Smooth muscle cell (in vitro differentiated cells): ENCODE data around the gene CHST15. TPM values are rescaled to one million over a fixed set of nuclear protein-coding genes. Genes with fewer than 3 reads are reported as not detected.

Experiments used
- DNase-seq: peaks from one replicate; lab custom pipeline; 2025; ENCODE audit not compliant: unreplicated experiment; lab: John Stamatoyannopoulos, UW
- H2AFZ ChIP-seq: fragments of 200-600 bp; sonication (generic); 2 replicates; pipeline ENCODE4 v1.6.0; 2016; ENCODE audit warnings: antibody characterized with exemption, low read depth, mild to moderate bottlenecking
- H3F3A ChIP-seq: fragments of 200-600 bp; sonication (generic); 2 replicates; pipeline ENCODE4 v1.6.0; 2017; ENCODE audit warnings: antibody characterized with exemption, low read depth
- H3K27ac ChIP-seq: fragments of 200-600 bp; sonication (generic); 2 replicates; pipeline ENCODE4 v1.5.1; 2016; ENCODE audit warnings: low read depth, mild to moderate bottlenecking
- H3K27me3 ChIP-seq: fragments of 200-600 bp; sonication (generic); 2 replicates; pipeline ENCODE4 v1.6.1; 2016; ENCODE audit warnings: low read depth, mild to moderate bottlenecking
- H3K36me3 ChIP-seq: fragments of 200-600 bp; sonication (generic); 2 replicates; pipeline ENCODE4 v1.5.1; 2016; ENCODE audit warnings: low read depth
- H3K4me1 ChIP-seq: fragments of 200-600 bp; sonication (generic); 2 replicates; pipeline ENCODE4 v1.5.1; 2016; ENCODE audit warnings: low read depth
- H3K4me2 ChIP-seq: fragments of 200-600 bp; sonication (generic); 2 replicates; pipeline ENCODE4 v1.6.0; 2016; ENCODE audit warnings: mild to moderate bottlenecking
- H3K4me3 ChIP-seq: fragments of 200-600 bp; sonication (generic); 2 replicates; pipeline ENCODE4 v1.5.1; 2016; ENCODE audit warnings: mild to moderate bottlenecking
- H3K79me2 ChIP-seq: fragments of 200-600 bp; sonication (generic); 2 replicates; pipeline ENCODE4 v1.6.0; 2016; ENCODE audit warnings: low read depth, mild to moderate bottlenecking
- H3K9ac ChIP-seq: fragments of 200-600 bp; sonication (generic); 2 replicates; pipeline ENCODE4 v1.6.0; 2016; ENCODE audit warnings: low read depth
- H3K9me3 ChIP-seq: fragments of 200-600 bp; sonication (generic); replicated peaks from 2 replicates; pipeline ENCODE4 v1.5.1; 2016; ENCODE audit warnings: low read depth
- H4K20me1 ChIP-seq: fragments of 200-600 bp; sonication (generic); 2 replicates; pipeline ENCODE4 v1.6.0; 2016; ENCODE audit warnings: low read depth
- WGBS: methylation state at CpG from one replicate; pipeline ENCODE4 v1.1.7; 2016; ENCODE audit warnings: low lambda C conversion rate; 5-methylcytosine and 5-hydroxymethylcytosine counted together
- polyA plus RNA-seq: library from polyadenylated mRNA; unstranded; fragments of >200 nt; fragmentation: Nextera tagmentation; extraction: Ambion mirVana; gene quantifications from 2 replicates; pipeline ENCODE4 v1.2.1, GENCODE V29; 2016
- total RNA-seq: library from RNA; depleted of rRNA; stranded (reverse); fragments of >200 nt; gene quantifications from 2 replicates; pipeline ENCODE4 v1.2.3, GENCODE V29; 2014
- TF ChIP-seq, protein P1 (sequence below): fragments of 200-600 bp; sonication (generic); IDR thresholded peaks from 2 replicates; pipeline ENCODE4 v1.5.1; 2017; ENCODE audit warnings: borderline replicate concordance, mild to moderate bottlenecking, antibody characterized with exemption; ENCODE audit not compliant: insufficient read depth, poor library complexity, severe bottlenecking

The CHST15 gene
- total and polyA plus RNA-seq, 2 experiments from 2014 or later = 14.1 to 20.4 TPM

DNA sequence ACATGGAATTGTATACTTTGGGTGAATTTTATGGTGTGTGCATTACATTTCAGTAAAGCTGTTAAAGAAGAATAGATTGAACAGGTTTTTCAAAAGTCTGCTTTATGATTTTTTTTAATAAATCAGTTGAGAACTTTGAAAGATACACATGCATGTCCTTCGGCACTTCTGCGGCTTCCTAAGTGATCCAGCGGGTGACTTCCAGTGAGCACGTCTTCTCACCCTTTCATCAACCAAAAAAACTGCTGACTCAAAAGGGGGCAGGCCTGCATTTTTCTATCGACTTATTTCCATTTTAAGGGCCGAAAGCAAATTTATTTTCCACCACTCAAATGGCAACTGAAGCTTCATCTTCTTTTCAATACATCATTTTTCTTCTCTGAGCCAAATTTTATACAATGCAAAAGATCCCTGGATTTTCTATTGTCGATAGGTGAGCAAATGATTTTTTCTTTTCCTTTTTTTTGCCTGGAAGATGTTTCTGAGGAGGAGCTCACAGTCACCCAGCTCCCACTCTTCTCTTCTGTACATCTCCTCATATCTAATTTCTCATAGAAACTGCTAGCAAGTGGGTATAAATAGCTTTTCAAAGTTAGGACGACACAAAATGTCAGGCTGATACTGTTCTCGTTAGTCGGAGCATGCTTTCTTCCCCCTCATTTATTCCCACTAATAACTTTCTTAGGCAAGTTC is 10.2 kb downstream of the CHST15 start:
- Histone ChIP-seq H3K9ac (no peak overlapping the region), H3K4me2 (no peak overlapping the region), H2AFZ (no peak overlapping the region), H3K27ac (no peak overlapping the region), H3K4me1 (no peaks in the 10 kb centered on the region), H3K79me2 (peaks cover 57% of the 10 kb centered on the region), H3K9me3 (no peaks in the 10 kb centered on the region), H4K20me1 (peaks cover 100% of the 10 kb centered on the region), H3K4me3 (no peak overlapping the region), H3K27me3 (no peaks in the 10 kb centered on the region), H3F3A (no peaks in the 10 kb centered on the region), H3K36me3 (no peaks in the 10 kb centered on the region)
- TF ChIP-seq, protein P1, sequence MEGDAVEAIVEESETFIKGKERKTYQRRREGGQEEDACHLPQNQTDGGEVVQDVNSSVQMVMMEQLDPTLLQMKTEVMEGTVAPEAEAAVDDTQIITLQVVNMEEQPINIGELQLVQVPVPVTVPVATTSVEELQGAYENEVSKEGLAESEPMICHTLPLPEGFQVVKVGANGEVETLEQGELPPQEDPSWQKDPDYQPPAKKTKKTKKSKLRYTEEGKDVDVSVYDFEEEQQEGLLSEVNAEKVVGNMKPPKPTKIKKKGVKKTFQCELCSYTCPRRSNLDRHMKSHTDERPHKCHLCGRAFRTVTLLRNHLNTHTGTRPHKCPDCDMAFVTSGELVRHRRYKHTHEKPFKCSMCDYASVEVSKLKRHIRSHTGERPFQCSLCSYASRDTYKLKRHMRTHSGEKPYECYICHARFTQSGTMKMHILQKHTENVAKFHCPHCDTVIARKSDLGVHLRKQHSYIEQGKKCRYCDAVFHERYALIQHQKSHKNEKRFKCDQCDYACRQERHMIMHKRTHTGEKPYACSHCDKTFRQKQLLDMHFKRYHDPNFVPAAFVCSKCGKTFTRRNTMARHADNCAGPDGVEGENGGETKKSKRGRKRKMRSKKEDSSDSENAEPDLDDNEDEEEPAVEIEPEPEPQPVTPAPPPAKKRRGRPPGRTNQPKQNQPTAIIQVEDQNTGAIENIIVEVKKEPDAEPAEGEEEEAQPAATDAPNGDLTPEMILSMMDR = no peak
- DNase-seq = no peak
- WGBS = 97% methylated on average over 10 of the region's 10 CpGs

DNA sequence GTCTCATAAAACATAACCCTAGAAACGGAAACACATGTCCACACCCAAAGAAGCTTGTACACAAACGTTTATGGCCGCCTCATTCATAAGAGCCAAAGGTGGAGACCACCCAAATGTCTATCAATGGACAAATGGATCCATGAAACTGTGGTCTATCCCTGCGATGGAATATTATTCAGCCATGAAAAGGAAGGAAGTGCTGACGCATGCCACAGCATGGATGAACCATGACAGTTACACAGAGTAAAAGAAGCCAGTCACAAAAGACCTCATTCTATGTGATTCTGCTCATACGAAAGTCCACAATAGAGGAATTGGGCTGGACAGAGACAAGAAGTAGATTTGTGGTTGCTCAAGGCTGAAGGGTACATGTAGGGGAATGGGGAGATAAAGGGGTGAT is 10.8 kb downstream of the CHST15 start:
- WGBS = 94% methylated on average over 6 of the region's 6 CpGs
- peaks cover 100% of the 10 kb centered on the region for H4K20me1 ChIP-seq

DNA sequence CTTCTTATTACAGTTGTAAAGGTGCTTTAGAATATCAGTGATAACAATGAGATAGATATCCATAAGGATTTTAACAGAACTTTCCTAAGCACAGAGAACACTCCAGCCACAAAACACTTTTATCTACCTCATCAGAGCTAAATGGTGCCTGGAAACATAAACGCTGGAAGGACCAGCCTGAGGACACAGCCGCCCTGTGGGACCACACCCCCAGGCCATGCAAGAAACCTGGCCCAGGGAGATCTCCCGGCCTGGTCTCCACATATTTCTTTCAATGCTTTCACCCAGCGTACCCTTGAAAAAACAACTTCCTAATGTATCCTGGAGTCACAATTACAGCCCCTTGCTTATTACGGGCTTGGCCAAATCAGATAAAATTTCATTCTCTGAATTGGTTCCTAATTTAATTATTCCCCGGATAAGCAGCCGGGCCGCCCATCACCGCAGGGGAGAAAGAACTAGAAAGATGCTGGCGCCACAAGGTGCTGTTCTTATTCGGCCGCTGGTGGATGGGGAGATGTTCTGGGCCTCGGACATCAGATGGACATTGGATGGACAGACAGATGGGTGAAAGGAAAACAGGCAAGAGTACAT is 11.8 kb downstream of the CHST15 start:
- peaks cover 53% of the 10 kb centered on the region for H3K79me2 ChIP-seq
- H3K4me2 ChIP-seq = no peak overlapping the region

More for the DNA sequence above, 10.8 kb downstream of the CHST15 start:
- Histone ChIP-seq H3K4me1 (no peaks in the 10 kb centered on the region), H3K27ac (no peak overlapping the region), H3K9me3 (no peaks in the 10 kb centered on the region), H3F3A (peaks cover 2% of the 10 kb centered on the region), H3K4me3 (no peak overlapping the region), H3K4me2 (no peak overlapping the region), H3K79me2 (peaks cover 57% of the 10 kb centered on the region), H3K27me3 (no peaks in the 10 kb centered on the region), H3K36me3 (no peaks in the 10 kb centered on the region), H3K9ac (no peak overlapping the region), H2AFZ (no peak overlapping the region)
- DNase-seq = no peak
- TF ChIP-seq, protein P1 = no peak

More for the DNA sequence above, 11.8 kb downstream of the CHST15 start:
- no peak overlapping the region for H3K27ac ChIP-seq
- H3F3A ChIP-seq = peaks cover 3% of the 10 kb centered on the region
- no peak overlapping the region for H3K9ac ChIP-seq
- H3K36me3 ChIP-seq = no peaks in the 10 kb centered on the region
- WGBS = 82% methylated on average over 13 of the region's 13 CpGs
- no peak overlapping the region for H2AFZ ChIP-seq
- no peaks in the 10 kb centered on the region for H3K9me3 ChIP-seq
- TF ChIP-seq, protein P1 = no peak
- peaks cover 99% of the 10 kb centered on the region for H4K20me1 ChIP-seq
- H3K4me3 ChIP-seq = no peak overlapping the region
- H3K4me1 ChIP-seq = peaks cover 8% of the 10 kb centered on the region
- no peaks in the 10 kb centered on the region for H3K27me3 ChIP-seq
- DNase-seq = no peak
